KOPT-K1 (cell line): ENCODE results near the gene LRRC27.
A peak's percentile ranks its signal among the peaks of the same experiment; 100 is the strongest.

Experiments
- H3K27ac ChIP-seq: fragments of 200-600 bp; sonication (generic); 2 replicates; pipeline ENCODE4 v1.5.1; 2016; ENCODE audit warnings: antibody characterized with exemption, mild to moderate bottlenecking, low read depth, low read length; ENCODE audit not compliant: poor library complexity, severe bottlenecking
- H3K36me3 ChIP-seq: fragments of 200-600 bp; sonication (generic); 2 replicates; pipeline ENCODE4 v1.5.1; 2017; ENCODE audit warnings: antibody characterized with exemption, mild to moderate bottlenecking, low read length, moderate library complexity; ENCODE audit not compliant: insufficient read depth
- H3K9me3 ChIP-seq: fragments of 200-600 bp; sonication (generic); 2 replicates; pipeline ENCODE4 v1.5.1; 2017; ENCODE audit warnings: antibody characterized with exemption, low read length, mild to moderate bottlenecking; ENCODE audit not compliant: insufficient read depth, poor library complexity, severe bottlenecking

The LRRC27 gene

DNA sequence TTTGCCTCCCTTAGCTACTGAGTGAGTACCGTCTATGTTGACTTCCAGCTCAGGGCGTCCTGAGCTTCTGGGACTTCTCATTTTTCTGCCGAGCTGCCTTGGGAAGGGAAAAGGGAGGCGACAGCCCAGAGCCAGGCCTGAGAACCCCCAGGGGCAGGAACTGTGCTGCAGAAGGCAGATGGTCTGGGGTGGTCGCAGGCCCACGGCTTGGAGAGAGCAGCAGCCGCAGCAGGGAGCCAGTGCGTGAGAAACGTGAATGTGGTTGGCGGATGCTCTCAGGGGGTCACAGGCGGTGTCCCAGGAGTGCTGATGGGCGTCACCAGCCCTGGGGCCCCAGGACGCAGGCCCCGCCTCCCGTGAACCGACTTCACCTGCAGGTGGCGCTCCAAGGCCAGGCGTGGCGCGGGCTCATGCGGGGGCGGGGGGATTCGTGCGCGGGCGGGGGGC is 55.8 kb downstream of the LRRC27 start:
- H3K9me3 ChIP-seq: no peaks in the 10 kb centered on the region
- H3K27ac ChIP-seq: peak overlapping the region; percentile 46
- H3K36me3 ChIP-seq: no peaks in the 10 kb centered on the region

DNA sequence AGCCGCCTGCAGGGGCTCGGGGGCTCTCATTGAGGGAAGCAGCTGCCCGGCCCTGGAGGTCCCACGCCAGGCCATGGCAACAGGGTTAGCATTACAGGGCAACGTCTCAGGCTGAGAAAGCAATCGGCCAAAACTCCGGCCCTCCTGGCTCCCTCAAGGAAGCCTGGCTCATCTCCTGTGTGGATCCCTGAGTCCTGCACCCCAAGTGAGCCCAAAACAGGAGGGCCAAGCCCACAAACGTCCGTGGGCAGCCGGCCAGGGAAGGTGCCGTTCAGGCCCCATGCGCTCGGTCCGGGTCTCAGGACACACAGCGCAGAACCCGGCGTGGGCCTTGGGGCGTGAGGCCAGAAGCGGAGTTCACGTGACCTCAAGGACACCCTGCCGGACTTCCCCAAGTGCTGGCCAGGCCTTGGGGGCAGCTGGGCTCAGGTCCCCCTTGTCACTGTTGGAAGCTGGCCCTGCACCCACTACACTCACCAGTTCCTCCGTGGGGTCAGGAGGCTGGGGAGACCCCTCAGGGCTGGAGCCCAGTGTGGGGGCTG is 57.0 kb downstream of the LRRC27 start:
- H3K9me3 ChIP-seq: no peaks in the 10 kb centered on the region
- H3K36me3 ChIP-seq: no peaks in the 10 kb centered on the region
- H3K27ac ChIP-seq: no peak overlapping the region

DNA sequence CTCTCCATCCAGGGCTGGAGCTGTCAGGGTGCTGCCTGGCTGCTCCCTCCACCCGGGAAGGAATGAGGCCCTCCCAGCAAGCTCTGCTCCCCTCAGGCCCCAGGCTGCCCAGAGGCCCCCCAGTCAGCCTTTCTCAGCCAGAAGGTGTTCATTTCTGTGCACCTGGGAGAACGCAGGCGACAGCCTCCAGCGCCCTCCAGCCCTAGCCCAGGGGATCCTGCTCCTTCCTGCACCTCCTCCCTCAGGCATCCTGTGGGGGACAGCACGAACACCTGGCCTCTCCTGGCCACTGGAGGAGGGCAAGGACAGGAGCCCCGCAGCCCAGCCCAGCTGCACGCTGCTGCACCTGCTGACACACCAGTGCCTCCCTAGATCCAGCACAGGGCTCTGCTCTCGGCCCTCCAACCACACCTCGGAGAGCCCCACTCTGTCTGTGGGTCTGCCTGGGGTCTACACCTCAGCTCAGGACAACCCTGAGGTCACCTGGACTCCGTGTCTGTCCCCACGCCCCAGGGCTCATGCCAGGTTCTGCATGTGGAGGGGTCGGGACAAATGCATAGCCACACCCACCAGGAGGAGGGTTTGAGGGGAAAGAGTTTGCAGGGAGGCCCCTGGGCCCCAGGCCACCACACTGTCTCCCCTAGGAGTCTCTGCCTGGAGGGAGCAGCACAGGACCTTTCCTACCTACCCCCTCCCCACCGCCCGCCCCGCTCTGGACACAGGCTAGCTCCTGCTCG is 57.6 kb downstream of the LRRC27 start:
- Histone ChIP-seq H3K36me3 (no peaks in the 10 kb centered on the region), H3K9me3 (no peaks in the 10 kb centered on the region), H3K27ac (no peak overlapping the region)

DNA sequence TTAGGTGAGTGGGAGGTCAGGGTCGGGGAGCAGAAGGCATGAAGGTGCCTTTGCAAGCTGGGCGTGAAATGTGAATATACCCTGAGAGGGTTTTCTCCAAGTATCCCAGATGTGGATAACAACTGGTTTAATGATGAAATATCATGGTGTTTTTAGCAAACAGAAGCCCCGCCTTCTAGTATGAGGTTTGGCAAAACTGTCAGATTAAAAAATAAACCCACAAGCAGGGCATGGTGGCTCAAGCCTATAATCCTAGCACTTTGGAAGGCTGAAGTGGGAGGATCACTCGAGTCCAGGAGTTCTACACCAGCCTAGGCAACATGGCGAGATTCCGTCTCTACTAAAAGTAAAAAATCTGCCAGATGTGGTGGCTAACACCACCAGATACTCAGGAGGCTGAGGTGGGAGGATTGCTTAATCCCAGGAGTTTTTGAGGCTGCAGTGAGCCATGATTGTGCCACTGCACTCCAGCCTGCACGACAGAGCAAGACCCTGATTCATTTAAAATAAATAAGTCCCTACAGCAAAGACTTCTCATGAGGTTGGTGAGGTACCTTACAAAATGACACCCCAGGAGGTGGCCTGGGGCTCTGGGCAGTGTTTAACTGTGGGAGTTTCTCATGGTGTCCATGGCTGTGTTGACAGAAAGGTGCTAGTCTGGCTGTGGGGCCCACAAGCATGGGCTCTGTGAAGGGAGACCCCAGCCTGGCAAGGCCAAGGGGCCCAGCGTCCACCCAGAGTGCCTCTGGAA is 58.4 kb downstream of the LRRC27 start:
- Histone ChIP-seq H3K9me3 (no peaks in the 10 kb centered on the region), H3K36me3 (no peaks in the 10 kb centered on the region), H3K27ac (no peak overlapping the region)

DNA sequence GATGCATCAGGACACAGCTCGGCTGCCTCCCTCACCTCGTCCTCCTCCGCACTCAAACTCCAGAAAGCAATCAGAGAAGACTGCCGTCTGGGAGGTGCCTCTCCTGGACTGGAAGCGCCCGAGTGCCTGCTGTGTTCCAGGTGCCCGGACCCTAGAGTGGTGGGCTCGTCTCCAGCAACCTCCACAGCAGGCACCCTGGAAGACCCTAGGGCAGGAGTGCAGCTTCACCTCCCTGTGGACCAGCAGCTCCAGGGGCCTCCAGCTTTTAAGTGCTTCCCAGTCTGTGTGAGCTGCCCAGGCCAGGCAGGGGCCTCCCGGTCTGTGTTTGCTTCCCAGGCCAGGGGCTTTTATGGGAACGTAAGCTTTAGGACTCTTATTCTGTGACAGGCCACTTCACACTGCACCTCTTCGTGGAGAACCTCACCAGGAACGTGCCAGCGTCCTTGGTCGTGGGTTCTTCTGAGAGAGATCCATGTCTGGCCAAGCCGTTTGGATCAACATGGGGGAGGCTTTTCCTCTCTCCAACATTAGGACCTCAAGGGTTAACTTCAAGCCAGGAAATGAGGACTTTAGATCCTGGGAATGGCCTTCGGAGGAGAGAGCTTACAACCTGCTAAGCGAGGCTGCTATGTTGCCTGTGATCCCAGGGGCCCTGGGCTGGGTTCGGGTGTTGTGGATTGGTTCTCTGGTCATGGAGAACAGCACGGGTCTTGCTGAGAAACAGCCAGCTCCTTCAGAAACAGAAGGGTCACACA is 59.1 kb downstream of the LRRC27 start:
- no peaks in the 10 kb centered on the region for H3K9me3 ChIP-seq
- H3K27ac ChIP-seq: no peak overlapping the region
- no peaks in the 10 kb centered on the region for H3K36me3 ChIP-seq

DNA sequence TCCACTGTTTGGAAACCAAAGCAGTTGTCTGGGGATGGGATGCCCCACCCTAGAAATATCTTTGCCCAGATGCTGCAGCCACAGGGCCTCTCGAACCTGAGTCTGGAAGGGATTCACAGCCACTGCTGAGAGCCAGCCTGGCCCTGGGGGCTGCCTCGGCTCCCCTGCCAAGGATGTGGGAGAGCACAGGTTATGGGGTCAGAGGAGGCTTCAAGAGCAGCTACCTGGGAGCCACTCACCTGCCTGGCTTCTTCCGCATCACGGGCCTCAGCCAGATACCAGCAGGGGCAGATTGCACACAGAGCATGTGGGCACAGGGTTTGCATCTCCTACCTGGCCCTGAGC is 59.7 kb downstream of the LRRC27 start:
- Histone ChIP-seq H3K27ac (no peak overlapping the region), H3K36me3 (no peaks in the 10 kb centered on the region), H3K9me3 (no peaks in the 10 kb centered on the region)

DNA sequence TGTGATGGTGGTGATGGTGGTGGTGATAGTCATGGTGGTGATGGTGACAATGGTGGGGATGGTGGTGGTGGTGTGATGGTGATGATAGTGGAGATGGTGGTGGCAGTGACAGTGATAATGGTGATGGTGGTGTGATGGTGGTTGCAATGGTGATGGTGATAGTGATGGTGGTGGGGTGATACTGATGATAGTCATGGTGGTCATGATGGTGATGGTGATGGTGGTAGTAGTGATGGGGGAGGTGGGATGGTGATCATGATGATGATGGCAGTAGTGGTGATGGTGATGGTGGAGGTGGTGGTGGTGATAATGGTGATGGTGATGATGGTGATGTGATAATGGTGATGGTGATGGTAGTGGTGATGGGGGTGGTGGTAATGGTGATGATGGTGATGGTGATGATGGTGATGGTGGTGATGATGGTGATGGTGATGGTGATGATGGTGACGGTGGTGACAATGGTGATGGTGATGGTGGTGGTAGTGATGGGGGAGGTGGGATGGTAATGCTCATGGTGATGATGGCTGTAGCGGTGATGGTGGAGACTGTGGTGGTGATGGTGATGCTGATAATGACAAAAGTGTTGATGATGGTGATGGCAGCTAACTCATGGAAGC is 60.3 kb downstream of the LRRC27 start:
- Histone ChIP-seq H3K27ac (no peak overlapping the region), H3K36me3 (no peaks in the 10 kb centered on the region), H3K9me3 (no peaks in the 10 kb centered on the region)

DNA sequence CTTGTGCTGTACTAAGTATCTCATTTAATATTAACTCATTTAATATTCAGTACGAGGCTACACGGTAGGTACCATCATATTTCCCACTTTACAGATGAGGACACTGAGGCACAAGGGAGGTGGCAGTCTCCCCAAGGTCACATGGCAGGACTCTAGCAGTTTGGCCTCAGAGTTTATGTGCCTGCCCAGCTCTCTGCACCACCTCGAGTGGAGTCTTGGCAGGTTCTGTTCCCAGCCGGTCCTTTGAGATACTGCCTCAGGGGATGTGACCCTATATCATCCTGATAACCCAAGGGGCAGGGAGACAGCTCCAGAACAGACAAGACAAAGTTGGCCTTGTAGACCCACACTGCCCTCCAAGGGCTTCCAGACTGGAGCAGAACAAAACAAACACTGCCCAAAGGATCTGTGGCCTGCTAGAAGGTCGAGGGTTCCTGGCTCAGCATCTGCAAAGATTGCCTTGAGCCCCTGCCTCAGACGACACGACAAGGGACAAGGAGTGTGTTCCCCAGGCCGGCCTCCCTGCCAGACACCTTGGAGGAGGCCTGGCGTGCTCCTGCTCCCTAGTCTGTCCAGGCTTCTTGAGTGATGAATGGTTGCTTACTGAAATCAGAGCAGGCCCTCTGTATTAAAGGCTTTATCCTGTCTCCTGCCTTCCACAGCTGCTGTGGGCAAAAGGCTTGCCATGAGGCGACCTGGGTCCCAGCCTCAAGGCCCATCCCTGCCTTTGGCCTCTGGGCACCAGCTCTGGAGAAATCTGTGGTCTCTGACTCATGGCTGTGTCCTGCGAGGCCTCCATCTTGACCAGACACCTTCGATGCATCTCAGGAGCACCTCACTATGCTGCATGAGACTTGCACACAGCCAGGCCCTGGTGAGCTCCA is 61.1 kb downstream of the LRRC27 start:
- H3K36me3 ChIP-seq: no peaks in the 10 kb centered on the region
- no peak overlapping the region for H3K27ac ChIP-seq
- no peaks in the 10 kb centered on the region for H3K9me3 ChIP-seq

DNA sequence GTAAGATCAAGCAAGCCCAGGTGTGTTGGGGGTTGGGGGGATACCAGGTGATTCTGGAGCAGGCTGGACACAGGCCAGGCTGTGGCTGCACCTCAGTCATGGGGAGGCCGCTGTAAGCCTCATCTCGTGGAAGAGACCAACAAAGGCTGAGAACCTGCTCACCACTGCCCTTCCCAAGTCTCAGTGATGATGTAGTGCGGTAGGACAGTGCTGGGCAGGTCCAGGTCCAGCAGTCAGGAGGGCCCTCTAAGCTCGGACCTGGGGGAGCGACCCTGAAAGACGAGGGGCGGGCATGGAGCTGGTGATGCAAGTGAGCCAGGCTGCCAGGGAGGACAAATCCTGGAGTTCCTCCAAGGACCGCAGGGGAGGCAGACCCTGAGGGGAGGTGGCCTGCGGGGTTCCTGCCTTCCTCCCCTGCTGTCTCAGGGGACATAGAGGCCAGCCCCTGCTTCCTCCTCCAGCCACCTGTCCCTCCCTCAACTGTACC is 61.7 kb downstream of the LRRC27 start:
- H3K9me3 ChIP-seq: no peaks in the 10 kb centered on the region
- no peaks in the 10 kb centered on the region for H3K36me3 ChIP-seq
- H3K27ac ChIP-seq: no peak overlapping the region

DNA sequence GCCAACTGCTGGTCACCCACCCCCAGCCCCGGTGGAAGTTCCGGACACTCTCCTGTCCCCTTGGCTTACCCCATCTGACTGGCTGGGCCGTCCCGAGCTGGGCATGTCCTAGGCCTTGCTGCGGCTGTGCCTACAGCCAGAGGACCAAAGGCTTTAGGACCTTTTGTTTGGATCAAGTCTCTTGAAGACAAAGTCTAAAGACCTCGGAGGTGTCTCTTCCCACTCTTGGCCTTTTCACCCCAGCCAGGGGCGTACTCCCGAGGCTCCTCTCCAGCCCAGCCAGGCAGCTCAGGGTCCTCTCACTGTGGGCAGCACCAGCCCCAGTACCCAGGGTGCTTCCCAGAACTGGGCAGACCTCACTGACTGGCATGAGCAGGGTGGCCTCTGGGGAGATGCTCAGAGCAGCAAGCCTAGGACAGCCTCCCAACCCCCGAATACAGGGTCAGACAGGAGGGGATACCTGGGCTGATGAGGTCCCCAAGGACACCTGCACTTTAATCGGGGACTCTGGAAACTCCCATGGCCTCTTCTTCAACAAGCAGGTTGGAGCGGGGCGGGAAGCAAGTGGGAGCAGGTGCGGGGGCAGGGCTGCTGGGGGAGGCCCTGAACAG is 62.3 kb downstream of the LRRC27 start:
- no peak overlapping the region for H3K27ac ChIP-seq
- H3K36me3 ChIP-seq: no peaks in the 10 kb centered on the region
- no peaks in the 10 kb centered on the region for H3K9me3 ChIP-seq

DNA sequence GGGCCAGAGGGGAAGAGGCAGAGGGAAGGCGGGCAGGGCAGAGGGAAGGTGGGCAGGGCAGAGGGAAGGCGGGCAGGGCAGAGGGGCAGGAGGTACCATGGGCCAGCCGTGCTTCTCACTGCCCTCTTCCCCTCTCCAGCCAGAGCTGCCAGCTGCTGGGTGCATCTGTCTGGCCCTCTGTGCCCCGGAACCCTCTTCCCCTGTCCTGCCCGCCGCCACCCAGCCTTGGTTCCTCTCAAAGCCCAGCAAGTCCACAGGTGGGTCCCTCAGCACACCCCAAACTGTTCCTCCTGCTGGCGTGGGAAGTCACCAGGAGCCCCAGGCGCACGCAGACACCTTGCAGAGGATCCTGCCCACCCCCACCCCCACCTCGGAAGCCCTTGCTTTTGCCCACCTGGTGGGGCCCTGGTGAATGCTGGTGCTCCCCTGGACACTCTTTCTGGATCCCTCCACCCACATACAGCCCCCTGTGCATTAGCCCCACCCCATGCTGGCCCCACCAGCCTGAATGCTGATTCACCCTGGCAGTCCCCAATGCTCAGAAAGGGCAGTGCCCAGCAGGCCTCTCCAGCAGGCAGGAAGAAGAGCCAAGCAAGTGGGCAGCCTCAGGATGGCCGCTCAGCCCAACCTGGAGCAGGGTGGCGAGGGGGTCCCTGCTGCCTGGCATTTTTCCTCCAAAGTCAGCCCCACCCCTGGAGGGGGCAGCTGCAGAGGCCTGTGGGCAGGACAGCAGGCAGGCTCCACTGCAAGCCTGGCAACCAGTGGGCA is 63.1 kb downstream of the LRRC27 start:
- no peaks in the 10 kb centered on the region for H3K36me3 ChIP-seq
- H3K9me3 ChIP-seq: no peaks in the 10 kb centered on the region
- H3K27ac ChIP-seq: no peak overlapping the region

DNA sequence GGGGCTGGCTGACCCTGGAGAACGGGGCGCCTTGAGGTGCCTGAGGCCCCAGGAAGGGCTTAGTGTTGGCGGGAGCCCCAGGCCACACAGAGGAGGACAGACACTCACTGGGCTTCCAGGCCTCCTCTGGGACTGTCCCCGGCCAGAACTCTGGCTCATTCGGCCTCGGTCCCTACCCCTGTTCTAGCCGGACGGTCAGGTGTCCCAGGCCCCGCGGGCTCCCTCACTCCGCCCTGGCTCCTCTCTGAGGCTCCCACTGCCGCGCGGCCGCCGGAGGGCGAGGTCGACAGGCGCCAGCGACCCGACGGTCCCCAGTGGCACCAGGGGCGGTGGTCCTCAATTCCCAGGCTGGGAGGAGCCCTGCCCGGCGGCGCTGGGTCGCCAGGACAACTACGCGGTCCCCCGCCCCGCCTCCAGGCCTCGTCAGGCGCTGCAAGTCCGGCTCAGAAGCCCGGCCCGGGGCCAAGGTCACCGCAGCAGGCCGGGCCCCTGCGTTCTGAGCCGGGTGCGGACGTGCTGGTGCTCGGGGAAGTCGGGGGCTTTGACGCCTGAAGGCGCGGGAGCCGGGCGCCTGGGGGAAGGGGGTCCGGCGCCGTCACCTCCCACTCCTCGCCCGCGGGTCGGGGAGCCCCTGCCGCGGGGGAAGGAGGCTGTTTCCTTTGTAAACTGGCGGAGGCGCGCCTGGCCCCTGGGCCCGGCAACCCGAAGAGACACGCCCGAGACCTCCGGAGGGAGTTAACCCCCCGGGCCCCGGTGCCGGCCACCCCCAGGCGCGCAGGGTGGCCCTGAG is 63.9 kb downstream of the LRRC27 start:
- H3K27ac ChIP-seq: peak overlapping the region; percentile 34
- no peaks in the 10 kb centered on the region for H3K9me3 ChIP-seq
- no peaks in the 10 kb centered on the region for H3K36me3 ChIP-seq
